K562 (cell line): Measurements from ENCODE around the gene RNF151.

Source experiments
- EZH2 ChIP-seq: IDR thresholded peaks from 2 replicates; pipeline ENCODE4 v1.6.1; 2012; ENCODE audit warnings: low read depth, mild to moderate bottlenecking, inconsistent platforms, low read length, borderline replicate concordance
- HCFC1 ChIP-seq: IDR thresholded peaks from 2 replicates; pipeline ENCODE4 v1.6.1; 2012; ENCODE audit warnings: low read depth, low read length, improper control_type of control experiment
- MAX ChIP-seq: sonication (generic); formaldehyde crosslinking; IDR thresholded peaks from 2 replicates; pipeline ENCODE4 v1.9.0; 2022; ENCODE audit warnings: mild to moderate bottlenecking, missing genetic modification reagents
- NUFIP1 ChIP-seq: fragments of 450-650 bp; IDR thresholded peaks from 2 replicates; pipeline ENCODE4 v1.6.1; 2018; ENCODE audit not compliant: partially characterized antibody
- POU5F1 ChIP-seq: fragments of 150-350 bp; IDR thresholded peaks from 2 replicates; pipeline ENCODE4 v1.6.1; 2014; ENCODE audit warnings: borderline replicate concordance, low read length, low read depth, mild to moderate bottlenecking; ENCODE audit not compliant: partially characterized antibody
- STAT6 ChIP-seq: sonication (generic); formaldehyde crosslinking; IDR thresholded peaks from 2 replicates; pipeline ENCODE4 v1.8.1; 2023; ENCODE audit warnings: mild to moderate bottlenecking, missing genetic modification reagents
- ZNF76 ChIP-seq: fragments of 250-450 bp; sonication (Bioruptor Pico); IDR thresholded peaks from 2 replicates; pipeline ENCODE4 v1.4.0; 2020; ENCODE audit warnings: mild to moderate bottlenecking, moderate library complexity, borderline replicate concordance
- TF ChIP-seq, protein P1 (sequence below), 3 experiments: IDR thresholded peaks in 2 of 3; conservative IDR thresholded peaks in 1 of 3; 2 replicates each; pipeline ENCODE4 v1.5.1; 2011 to 2012; ENCODE audit warnings: low read length in 3 of 3, mild to moderate bottlenecking in 3 of 3, control low read depth in 2 of 3, improper control_type of control experiment in 1 of 3, inconsistent platforms in 1 of 3, low read depth in 1 of 3, mixed read lengths in 1 of 3, moderate library complexity in 1 of 3; ENCODE audit not compliant: insufficient read depth in 2 of 3
- TF ChIP-seq, protein P2 (sequence below), 2 experiments: fragments of 450-650 bp; formaldehyde crosslinking in 1 of 2; IDR thresholded peaks; 2 replicates each; pipeline versions ENCODE4 v1.4.0 to v1.6.1; 2014 to 2020; ENCODE audit warnings: mild to moderate bottlenecking in 2 of 2, borderline replicate concordance in 1 of 2, low read depth in 1 of 2

GRCh38 chr16:1917056-1917664 is 49.5 kb upstream of the RNF151 start:
- TF ChIP-seq NUFIP1: no peak
- TF ChIP-seq, protein P1, sequence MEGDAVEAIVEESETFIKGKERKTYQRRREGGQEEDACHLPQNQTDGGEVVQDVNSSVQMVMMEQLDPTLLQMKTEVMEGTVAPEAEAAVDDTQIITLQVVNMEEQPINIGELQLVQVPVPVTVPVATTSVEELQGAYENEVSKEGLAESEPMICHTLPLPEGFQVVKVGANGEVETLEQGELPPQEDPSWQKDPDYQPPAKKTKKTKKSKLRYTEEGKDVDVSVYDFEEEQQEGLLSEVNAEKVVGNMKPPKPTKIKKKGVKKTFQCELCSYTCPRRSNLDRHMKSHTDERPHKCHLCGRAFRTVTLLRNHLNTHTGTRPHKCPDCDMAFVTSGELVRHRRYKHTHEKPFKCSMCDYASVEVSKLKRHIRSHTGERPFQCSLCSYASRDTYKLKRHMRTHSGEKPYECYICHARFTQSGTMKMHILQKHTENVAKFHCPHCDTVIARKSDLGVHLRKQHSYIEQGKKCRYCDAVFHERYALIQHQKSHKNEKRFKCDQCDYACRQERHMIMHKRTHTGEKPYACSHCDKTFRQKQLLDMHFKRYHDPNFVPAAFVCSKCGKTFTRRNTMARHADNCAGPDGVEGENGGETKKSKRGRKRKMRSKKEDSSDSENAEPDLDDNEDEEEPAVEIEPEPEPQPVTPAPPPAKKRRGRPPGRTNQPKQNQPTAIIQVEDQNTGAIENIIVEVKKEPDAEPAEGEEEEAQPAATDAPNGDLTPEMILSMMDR (IDR thresholded peaks at IDR 0.05 in 2 of 3, conservative IDR thresholded peaks at IDR 0.05 in 1 of 3; ENCODE audit: insufficient read depth in 2 of 3, low read depth in 1 of 3, low read length in 3 of 3): no peak
- no peak for TF ChIP-seq HCFC1
- no peak for TF ChIP-seq MAX
- TF ChIP-seq ZNF76: no peak
- no peak for TF ChIP-seq EZH2
- TF ChIP-seq POU5F1: no peak
- TF ChIP-seq, protein P2, sequence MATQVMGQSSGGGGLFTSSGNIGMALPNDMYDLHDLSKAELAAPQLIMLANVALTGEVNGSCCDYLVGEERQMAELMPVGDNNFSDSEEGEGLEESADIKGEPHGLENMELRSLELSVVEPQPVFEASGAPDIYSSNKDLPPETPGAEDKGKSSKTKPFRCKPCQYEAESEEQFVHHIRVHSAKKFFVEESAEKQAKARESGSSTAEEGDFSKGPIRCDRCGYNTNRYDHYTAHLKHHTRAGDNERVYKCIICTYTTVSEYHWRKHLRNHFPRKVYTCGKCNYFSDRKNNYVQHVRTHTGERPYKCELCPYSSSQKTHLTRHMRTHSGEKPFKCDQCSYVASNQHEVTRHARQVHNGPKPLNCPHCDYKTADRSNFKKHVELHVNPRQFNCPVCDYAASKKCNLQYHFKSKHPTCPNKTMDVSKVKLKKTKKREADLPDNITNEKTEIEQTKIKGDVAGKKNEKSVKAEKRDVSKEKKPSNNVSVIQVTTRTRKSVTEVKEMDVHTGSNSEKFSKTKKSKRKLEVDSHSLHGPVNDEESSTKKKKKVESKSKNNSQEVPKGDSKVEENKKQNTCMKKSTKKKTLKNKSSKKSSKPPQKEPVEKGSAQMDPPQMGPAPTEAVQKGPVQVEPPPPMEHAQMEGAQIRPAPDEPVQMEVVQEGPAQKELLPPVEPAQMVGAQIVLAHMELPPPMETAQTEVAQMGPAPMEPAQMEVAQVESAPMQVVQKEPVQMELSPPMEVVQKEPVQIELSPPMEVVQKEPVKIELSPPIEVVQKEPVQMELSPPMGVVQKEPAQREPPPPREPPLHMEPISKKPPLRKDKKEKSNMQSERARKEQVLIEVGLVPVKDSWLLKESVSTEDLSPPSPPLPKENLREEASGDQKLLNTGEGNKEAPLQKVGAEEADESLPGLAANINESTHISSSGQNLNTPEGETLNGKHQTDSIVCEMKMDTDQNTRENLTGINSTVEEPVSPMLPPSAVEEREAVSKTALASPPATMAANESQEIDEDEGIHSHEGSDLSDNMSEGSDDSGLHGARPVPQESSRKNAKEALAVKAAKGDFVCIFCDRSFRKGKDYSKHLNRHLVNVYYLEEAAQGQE (IDR thresholded peaks at IDR 0.05; ENCODE audit: borderline replicate concordance): no peak
- TF ChIP-seq, protein P2 (CRISPR knock-in tag; IDR thresholded peaks at IDR 0.05; ENCODE audit: low read depth): no peak
- no peak for TF ChIP-seq STAT6 (CRISPR knock-in tag)
